ENCODE measurements around the gene HOMER2.
"Not testable (repeated sequence)": the region's sequence is repeated elsewhere in the genome, so short reads cannot be mapped to it uniquely, and the experiment has no call there.

Gene HOMER2

GRCh38 chr15:82892573-82892972 lies 59.9 kb downstream of the HOMER2 start:
- DNase-seq = no peak

DNA sequence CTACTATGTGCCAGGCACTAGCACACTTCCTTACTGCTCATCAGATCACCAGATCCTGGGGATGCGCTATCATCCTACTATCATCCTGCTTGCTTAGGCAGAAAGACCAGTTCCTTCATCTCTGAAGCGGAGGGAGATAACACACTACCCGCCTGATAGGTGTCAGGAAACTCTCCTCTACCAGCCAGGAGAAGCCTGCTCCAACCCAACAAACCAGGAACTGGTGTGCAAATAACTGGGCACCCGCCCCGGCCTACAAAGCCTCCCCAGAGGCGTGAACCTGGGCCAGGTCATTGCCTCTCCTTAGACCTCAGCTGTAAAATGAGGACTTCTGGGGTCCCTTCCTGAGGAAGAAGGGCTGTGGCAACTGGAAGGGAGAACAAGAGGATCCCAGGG lies 61.5 kb downstream of the HOMER2 start:
- no peak for DNase-seq

DNA sequence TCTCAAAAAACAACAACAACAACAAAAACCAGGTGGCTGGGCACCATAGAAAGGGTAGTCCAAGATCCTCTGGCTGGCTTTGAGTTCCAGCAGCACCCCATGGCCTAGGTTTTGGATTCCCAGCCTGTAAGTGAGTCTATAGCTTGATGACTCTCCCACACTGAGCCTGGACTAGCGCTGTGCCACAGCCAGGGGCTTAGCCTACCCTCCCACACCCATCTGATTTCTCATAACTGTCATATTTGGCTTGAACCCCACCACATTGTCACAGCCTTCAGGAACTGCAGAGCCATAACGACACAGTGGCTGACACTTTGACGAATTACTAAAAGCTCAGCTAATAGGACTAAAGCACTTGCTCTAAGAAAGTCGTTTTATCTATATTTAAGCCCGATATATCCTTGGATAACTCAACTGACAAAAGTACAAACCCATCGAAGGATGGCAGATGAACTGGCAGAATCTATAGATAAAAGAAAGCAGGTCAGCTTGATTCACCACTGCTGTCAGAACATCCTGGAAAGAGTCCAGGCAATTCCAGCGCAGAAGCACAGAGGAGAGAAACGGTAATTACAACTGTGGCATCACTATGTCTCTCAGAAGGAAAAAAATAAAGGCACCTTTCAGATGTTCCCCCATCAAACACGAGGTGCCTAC lies 62.1 kb downstream of the HOMER2 start:
- no peak for DNase-seq

DNA sequence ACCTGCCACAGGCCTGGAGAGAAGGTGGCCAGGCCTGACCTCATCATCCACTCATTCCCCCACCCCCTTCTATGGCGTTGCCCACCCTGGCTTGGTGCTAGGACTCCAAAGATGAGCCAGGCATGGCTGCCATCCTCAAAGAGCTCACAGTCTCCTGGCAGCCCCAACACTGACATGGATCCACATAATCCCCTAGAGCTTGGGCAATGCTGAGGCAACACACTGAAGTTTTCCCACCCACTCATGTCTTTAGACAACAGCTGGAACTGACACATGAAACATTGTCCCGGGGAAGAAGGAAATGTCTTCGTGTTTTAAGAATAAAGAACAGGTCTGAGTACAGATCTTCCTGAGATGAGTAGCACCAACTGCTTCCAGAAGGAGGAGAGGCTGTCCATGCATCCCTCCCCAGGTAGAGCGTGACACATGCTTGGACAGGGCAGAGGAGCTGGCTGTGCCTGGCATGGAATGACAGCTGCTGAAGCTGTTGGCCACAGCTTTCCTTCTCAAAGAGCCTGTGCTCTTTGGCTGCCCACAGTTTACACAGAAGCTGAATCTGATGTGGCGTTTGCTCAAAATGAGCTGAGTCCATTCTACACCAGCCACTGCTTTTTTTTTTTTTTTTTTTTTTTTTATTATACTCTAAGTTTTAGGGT lies 70.1 kb downstream of the HOMER2 start:
- DNase-seq = no peak

DNA sequence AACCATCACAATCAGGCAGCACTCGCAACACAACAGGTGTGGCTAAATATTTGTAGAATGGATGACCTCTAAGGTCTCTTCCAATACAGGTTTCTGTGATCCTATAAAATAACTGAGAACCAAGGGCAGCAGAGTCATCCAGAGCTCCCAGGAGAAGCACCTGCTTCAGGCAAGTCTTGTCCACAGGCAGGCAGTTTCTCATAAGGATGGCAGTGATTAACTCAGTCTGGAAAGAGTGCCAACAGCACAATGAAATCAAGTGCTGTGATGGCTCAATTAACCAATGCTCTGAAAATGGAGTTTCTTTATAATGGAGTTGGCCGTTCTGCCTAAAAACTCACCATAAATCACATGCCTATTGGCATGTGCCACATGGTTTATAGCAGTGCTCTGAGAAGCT lies 70.8 kb downstream of the HOMER2 start:
- no peak for DNase-seq

- DNase-seq = no peak
Measured at GRCh38 chr15:82880704-82881103, 71.8 kb downstream of the HOMER2 start.

DNA sequence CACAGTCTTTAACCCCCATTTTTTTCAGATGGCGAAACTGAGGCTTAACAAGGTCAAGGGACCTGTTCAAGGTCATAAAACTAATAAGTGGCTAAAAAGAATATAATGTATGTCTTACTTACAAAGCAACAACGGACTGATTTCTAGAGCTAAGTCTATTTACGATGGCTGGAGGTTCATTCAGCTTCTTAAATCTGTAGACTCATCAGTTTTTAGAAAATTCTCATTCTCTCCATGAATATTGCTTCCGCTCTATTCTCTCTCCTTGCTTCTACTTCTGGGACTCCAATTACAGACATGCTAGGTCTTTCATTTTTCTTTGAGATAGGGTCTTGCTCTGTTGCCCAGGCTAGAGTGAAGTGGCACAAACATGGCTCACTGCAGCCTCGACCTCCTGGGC lies 74.2 kb downstream of the HOMER2 start:
- DNase-seq = no peak

DNA sequence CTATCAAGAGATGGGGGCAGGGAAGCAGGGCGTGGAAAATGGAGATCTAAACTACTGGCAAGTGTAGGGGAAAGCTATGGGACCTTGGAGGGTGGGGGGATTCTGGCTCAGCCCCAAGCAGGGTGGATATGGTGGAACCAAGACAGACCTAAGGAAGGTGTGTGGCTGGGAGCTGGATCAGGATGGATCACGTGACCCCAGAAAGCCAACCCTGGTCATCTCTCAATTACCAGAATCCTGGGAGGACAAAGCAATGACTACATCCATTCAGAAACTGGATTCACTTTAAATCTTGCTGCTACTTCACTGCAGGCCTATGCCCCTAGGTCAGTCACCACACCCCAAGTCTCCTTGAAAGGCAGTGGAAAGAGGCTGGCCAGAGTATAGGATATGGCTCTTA lies 74.7 kb downstream of the HOMER2 start:
- no peak for DNase-seq

GRCh38 chr15:82875411-82876003 lies 77.0 kb downstream of the HOMER2 start:
- DNase-seq = no peak

- no peak for DNase-seq
Measured at GRCh38 chr15:82874961-82875360, 77.6 kb downstream of the HOMER2 start.

DNA sequence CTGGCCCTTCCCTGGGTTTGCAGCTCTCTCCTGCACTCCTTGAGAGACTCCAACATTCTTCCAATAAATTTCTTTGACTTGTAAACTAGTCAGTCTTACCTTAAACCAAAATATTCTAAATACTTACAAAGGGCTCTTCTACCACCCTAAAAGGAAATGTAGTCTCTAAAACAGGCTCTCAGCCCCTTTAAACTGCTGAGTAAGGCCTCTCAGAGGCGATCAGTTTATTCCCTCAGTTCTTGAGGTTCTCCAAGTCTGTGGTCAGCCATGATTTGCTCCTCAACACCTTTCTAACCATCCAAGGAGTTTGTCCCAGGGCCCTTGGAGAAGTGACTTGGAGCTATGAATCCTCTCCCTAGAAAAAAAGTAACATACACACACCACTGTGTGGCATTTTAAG lies 78.3 kb downstream of the HOMER2 start:
- DNase-seq = no peak

- DNase-seq = no peak
Measured at GRCh38 chr15:82873000-82873680, 79.4 kb downstream of the HOMER2 start.

GRCh38 chr15:82871832-82872484 lies 80.6 kb downstream of the HOMER2 start:
- no peak for DNase-seq

- peak; percentile 79 for DNase-seq
Measured at GRCh38 chr15:82871358-82871757, 81.2 kb downstream of the HOMER2 start.

DNA sequence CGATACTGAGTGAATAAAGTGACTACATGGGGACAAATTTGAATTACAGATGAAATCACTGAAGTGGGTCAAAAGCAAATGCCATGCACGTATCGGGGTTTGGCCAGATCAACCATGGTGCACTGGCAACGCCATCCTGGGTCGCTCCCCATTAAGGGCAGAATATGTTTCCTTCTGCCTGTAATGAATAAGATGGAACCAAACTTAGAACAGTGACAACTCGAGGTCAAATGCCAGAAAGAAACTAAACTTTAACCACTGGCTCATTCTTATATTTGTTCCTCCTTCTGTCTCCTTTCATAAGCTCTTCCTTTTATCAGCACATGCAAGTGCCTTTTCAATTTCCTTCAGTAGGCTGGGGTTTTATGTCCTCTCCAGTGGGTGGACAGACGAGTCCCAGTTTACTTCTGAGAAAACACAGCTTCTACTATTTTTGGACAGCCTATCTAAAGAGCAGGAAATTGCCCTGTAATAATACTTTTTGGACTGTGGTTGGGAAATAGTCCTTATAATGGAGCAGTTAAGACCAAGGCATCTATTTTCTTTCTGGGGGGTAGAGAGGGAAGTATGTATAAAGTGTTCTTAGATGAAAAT lies 81.7 kb downstream of the HOMER2 start:
- DNase-seq = peak; percentile 78

GRCh38 chr15:82865981-82866380 lies 86.5 kb downstream of the HOMER2 start:
- DNase-seq = not testable (repeated sequence)

DNA sequence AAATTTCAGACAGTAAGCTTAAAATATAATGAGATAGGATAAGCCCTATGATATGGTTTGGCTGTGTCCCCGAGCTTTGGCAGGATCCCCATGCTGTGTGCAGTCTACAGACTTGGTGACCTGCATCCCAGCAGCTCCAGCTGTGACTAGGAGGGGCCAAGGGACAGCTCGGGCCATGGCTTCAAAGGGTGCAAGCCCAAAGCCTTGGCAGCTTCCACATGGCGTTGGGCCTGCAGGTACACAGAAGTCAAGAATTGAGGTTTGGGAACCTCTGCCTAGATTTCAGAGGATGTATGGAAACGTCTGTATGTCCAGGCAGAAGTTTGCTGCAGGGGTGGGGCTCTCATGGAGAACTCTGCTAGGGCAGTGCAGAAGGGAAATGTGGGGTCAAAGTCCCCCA lies 86.9 kb downstream of the HOMER2 start:
- DNase-seq = not testable (repeated sequence)

DNA sequence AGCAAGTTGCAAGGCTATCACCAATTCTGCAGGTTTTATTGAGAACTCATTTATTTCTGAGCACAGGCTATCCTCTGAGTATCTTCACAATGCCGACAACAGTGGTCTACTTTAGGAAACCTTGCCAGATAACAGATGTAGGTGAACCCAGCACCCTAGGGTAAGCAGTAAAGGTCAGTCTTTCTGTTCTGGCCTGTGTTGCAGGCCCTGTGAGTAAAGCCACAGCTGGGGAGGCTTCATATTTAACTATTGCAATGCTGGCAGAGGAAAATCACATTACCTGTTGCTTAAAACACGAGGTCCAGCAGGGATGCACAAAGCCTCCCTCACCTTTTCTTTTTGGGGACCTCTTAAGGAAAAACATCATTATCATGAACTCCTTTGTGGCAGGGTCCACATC lies 87.6 kb downstream of the HOMER2 start:
- DNase-seq = no peak

DNA sequence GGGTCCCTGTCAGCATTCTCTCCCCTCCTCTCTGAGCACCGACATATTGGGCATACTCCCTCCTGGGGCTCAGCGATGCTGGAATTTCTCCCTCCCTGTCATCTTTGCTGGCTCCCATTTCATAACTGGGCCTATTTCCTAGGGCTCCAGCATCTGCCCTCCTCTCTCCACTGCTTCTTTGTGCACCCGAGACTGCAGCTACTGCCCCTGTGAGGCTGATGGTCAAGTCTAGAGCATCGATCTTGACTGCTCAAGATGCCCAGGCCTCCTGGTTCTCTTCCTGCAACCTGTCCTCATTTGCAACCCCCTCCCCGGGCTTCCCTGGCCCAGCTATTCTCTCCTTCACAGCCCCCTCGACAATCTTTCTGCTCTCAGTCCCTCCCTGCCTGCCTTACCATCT lies 89.6 kb downstream of the HOMER2 start:
- DNase-seq = no peak

GRCh38 chr15:82858932-82859331 lies 93.6 kb downstream of the HOMER2 start:
- DNase-seq = no peak

- DNase-seq = no peak
Measured at GRCh38 chr15:82856397-82857170, 95.9 kb downstream of the HOMER2 start.
